ENCODE data around the gene CCNB1IP1.
A peak's percentile ranks its signal among the peaks of the same experiment; 100 is the strongest.
"Not testable (repeated sequence)": the region's sequence is repeated elsewhere in the genome, so short reads cannot be mapped to it uniquely, and the experiment has no call there.

Gene CCNB1IP1

GRCh38 chr14:20332788-20333493 is at the start of gene CCNB1IP1:
Gene CCNB1IP1 (minus strand): TSS chr14:20333279. CDS start chr14:20316523, 16,756 bp downstream.
- Mint-ChIP-seq H3K9me3 (no peaks in the 10 kb centered on the region), H3K27ac (peak within 1 kb of the TSS; percentile 87 to 88), H3K27me3 (no peaks in the 10 kb centered on the region), H3K4me3 (peak within 1 kb of the TSS; percentile 83 to 95), H3K4me1 (peaks cover 41% of the 10 kb centered on the region)
- ATAC-seq (peak; percentile 98), DNase-seq (peak; percentile 24 to 34)

- no peak for DNase-seq
- Mint-ChIP-seq H3K9me3 (no peaks in the 10 kb centered on the region), H3K27ac (peak overlapping the region in 1 of 2 donors; percentile 74), H3K27me3 (no peaks in the 10 kb centered on the region), H3K4me3 (no peak overlapping the region), H3K4me1 (no peaks in the 10 kb centered on the region)
- no peak for ATAC-seq
These were observed 49.4 kb upstream of the CCNB1IP1 start for GRCh38 chr14:20382526-20382925.

- H3K27ac Mint-ChIP-seq, result peak overlapping the region in 1 of 2 donors; percentile 15
- no peaks in the 10 kb centered on the region for H3K27me3 Mint-ChIP-seq
- H3K4me3 Mint-ChIP-seq, result no peak overlapping the region
- no peak for DNase-seq
- no peaks in the 10 kb centered on the region for H3K9me3 Mint-ChIP-seq
- ATAC-seq, result no peak
- H3K4me1 Mint-ChIP-seq, result no peaks in the 10 kb centered on the region
These were observed 48.3 kb upstream of the CCNB1IP1 start for GRCh38 chr14:20381341-20381740.

- no peak overlapping the region for H3K4me3 Mint-ChIP-seq
- ATAC-seq, result no peak
- no peaks in the 10 kb centered on the region for H3K4me1 Mint-ChIP-seq
These were observed 47.6 kb upstream of the CCNB1IP1 start for GRCh38 chr14:20380681-20381080.

GRCh38 chr14:20379743-20380142 is 46.7 kb upstream of the CCNB1IP1 start:
- Mint-ChIP-seq H3K27me3 (no peaks in the 10 kb centered on the region), H3K4me3 (no peak overlapping the region), H3K4me1 (no peaks in the 10 kb centered on the region), H3K9me3 (no peaks in the 10 kb centered on the region), H3K27ac (peak overlapping the region in 1 of 2 donors; percentile 85)
- DNase-seq, result no peak
- no peak for ATAC-seq

More at GRCh38 chr14:20380681-20381080, 47.6 kb upstream of the CCNB1IP1 start:
- H3K27ac Mint-ChIP-seq, result peak overlapping the region in 1 of 2 donors; percentile 19
- no peaks in the 10 kb centered on the region for H3K27me3 Mint-ChIP-seq
- no peak for DNase-seq
- no peaks in the 10 kb centered on the region for H3K9me3 Mint-ChIP-seq

- DNase-seq (no peak), ATAC-seq (no peak)
- Mint-ChIP-seq H3K9me3 (no peaks in the 10 kb centered on the region), H3K4me1 (no peaks in the 10 kb centered on the region), H3K27me3 (no peaks in the 10 kb centered on the region), H3K4me3 (no peak overlapping the region), H3K27ac (no peak overlapping the region)
These were observed 44.1 kb upstream of the CCNB1IP1 start for GRCh38 chr14:20377171-20377570.

GRCh38 chr14:20376071-20376588 is 43.1 kb upstream of the CCNB1IP1 start:
- DNase-seq (no peak), ATAC-seq (no peak)
- no peaks in the 10 kb centered on the region for H3K4me1 Mint-ChIP-seq
- H3K9me3 Mint-ChIP-seq, result no peaks in the 10 kb centered on the region
- no peaks in the 10 kb centered on the region for H3K27me3 Mint-ChIP-seq
- H3K4me3 Mint-ChIP-seq, result no peak overlapping the region
- H3K27ac Mint-ChIP-seq, result no peak overlapping the region

GRCh38 chr14:20375471-20375870 is 42.4 kb upstream of the CCNB1IP1 start:
- Mint-ChIP-seq H3K9me3 (no peaks in the 10 kb centered on the region), H3K27ac (peak overlapping the region in 1 of 2 donors; percentile 54), H3K27me3 (no peaks in the 10 kb centered on the region), H3K4me3 (no peak overlapping the region), H3K4me1 (no peaks in the 10 kb centered on the region)
- no peak for ATAC-seq
- no peak for DNase-seq

- Mint-ChIP-seq H3K27me3 (no peaks in the 10 kb centered on the region), H3K4me3 (no peak overlapping the region), H3K27ac (no peak overlapping the region), H3K9me3 (no peaks in the 10 kb centered on the region), H3K4me1 (peaks cover 8% of the 10 kb centered on the region)
- DNase-seq (no peak), ATAC-seq (no peak)
These were observed 39.7 kb upstream of the CCNB1IP1 start for GRCh38 chr14:20372796-20373195.

- DNase-seq (no peak), ATAC-seq (peak; percentile 49)
- H3K27ac Mint-ChIP-seq, result peak overlapping the region in 1 of 2 donors; percentile 28
- H3K27me3 Mint-ChIP-seq, result no peaks in the 10 kb centered on the region
- peaks cover 30% of the 10 kb centered on the region for H3K4me1 Mint-ChIP-seq
- H3K4me3 Mint-ChIP-seq, result no peak overlapping the region
- H3K9me3 Mint-ChIP-seq, result no peaks in the 10 kb centered on the region
These were observed 32.8 kb upstream of the CCNB1IP1 start for GRCh38 chr14:20365928-20366327.

GRCh38 chr14:20358474-20358873 is 25.4 kb upstream of the CCNB1IP1 start:
- peaks cover 22% of the 10 kb centered on the region for H3K4me1 Mint-ChIP-seq
- H3K27ac Mint-ChIP-seq, result peak overlapping the region; percentile 56 to 72
- H3K27me3 Mint-ChIP-seq, ATAC-seq, DNase-seq, H3K9me3 Mint-ChIP-seq, H3K4me3 Mint-ChIP-seq: not testable (repeated sequence)

GRCh38 chr14:20356422-20356821 is 23.3 kb upstream of the CCNB1IP1 start:
- Mint-ChIP-seq H3K27me3 (no peaks in the 10 kb centered on the region), H3K4me1 (peaks cover 17% of the 10 kb centered on the region), H3K9me3 (no peaks in the 10 kb centered on the region), H3K4me3 (no peak overlapping the region), H3K27ac (peak overlapping the region in 1 of 2 donors; percentile 17)
- no peak for ATAC-seq
- no peak for DNase-seq

- H3K4me1 Mint-ChIP-seq, result peaks cover 4% of the 10 kb centered on the region
- H3K9me3 Mint-ChIP-seq, result no peaks in the 10 kb centered on the region
- no peak overlapping the region for H3K27ac Mint-ChIP-seq
- ATAC-seq, result no peak
- H3K4me3 Mint-ChIP-seq, result no peak overlapping the region
- DNase-seq, result no peak
- H3K27me3 Mint-ChIP-seq, result no peaks in the 10 kb centered on the region
These were observed 17.8 kb upstream of the CCNB1IP1 start for GRCh38 chr14:20350860-20351259.

- H3K27ac Mint-ChIP-seq, result no peak overlapping the region
- no peak for DNase-seq
- no peak for ATAC-seq
- H3K27me3 Mint-ChIP-seq, result no peaks in the 10 kb centered on the region
- H3K4me3 Mint-ChIP-seq, result no peak overlapping the region
- no peaks in the 10 kb centered on the region for H3K9me3 Mint-ChIP-seq
- peaks cover 6% of the 10 kb centered on the region for H3K4me1 Mint-ChIP-seq
These were observed 17.2 kb upstream of the CCNB1IP1 start for GRCh38 chr14:20350282-20350681.

GRCh38 chr14:20347747-20348146 is 14.7 kb upstream of the CCNB1IP1 start:
- Mint-ChIP-seq H3K4me1 (peaks cover 22% of the 10 kb centered on the region), H3K27ac (no peak overlapping the region), H3K9me3 (no peaks in the 10 kb centered on the region), H3K27me3 (no peaks in the 10 kb centered on the region), H3K4me3 (no peak overlapping the region)
- ATAC-seq, result no peak
- DNase-seq, result no peak

- Mint-ChIP-seq H3K4me1 (peaks cover 22% of the 10 kb centered on the region), H3K27me3 (no peaks in the 10 kb centered on the region), H3K27ac (peak overlapping the region in 1 of 2 donors; percentile 86), H3K4me3 (no peak overlapping the region), H3K9me3 (no peaks in the 10 kb centered on the region)
- DNase-seq, result no peak
- ATAC-seq, result no peak
These were observed 13.6 kb upstream of the CCNB1IP1 start for GRCh38 chr14:20346713-20347112.
